Measurements from ENCODE around the gene PRM3.

The PRM3 gene

GRCh38 chr16:11263737-11264136 lies 9.7 kb downstream of the PRM3 start:
- no peak overlapping the region for H3K4me2 ChIP-seq (ENCODE audit: low read length)

GRCh38 chr16:11262915-11263314 lies 10.5 kb downstream of the PRM3 start:
- Histone ChIP-seq H3K36me3 (ENCODE audit: insufficient read depth, low read length) (no peaks in the 10 kb centered on the region), H2AFZ (ENCODE audit: low read length) (no peak overlapping the region), H3K27me3 (ENCODE audit: insufficient read depth, low read length) (no peaks in the 10 kb centered on the region), H3K9me2 (ENCODE audit: low read depth, low read length) (no peaks in the 10 kb centered on the region), H3K79me2 (ENCODE audit: insufficient read depth, low read length) (no peaks in the 10 kb centered on the region), H3K27ac (ENCODE audit: low read depth, low read length, poor library complexity, severe bottlenecking) (no peak overlapping the region), H3K4me2 (ENCODE audit: low read length) (no peak overlapping the region), H3F3A (ENCODE audit: insufficient read depth, low read length) (no peaks in the 10 kb centered on the region), H3K9ac (ENCODE audit: low read length) (no peak overlapping the region), H3K4me3 (ENCODE audit: low read depth, low read length, poor library complexity, severe bottlenecking) (no peak overlapping the region), H3K9me3 (ENCODE audit: low read length) (no peaks in the 10 kb centered on the region), H3K4me1 (ENCODE audit: insufficient read depth, low read length, severe bottlenecking) (peaks cover 18% of the 10 kb centered on the region), H4K20me1 (ENCODE audit: insufficient read depth, low read length) (no peaks in the 10 kb centered on the region)
- TF ChIP-seq EZH2 (IDR thresholded peaks at IDR 0.05; ENCODE audit: borderline replicate concordance, low read length) (no peak), CTCF (IDR thresholded peaks at IDR 0.05; ENCODE audit: low read length) (no peak)

More at GRCh38 chr16:11263737-11264136, 9.7 kb downstream of the PRM3 start:
- H2AFZ ChIP-seq (ENCODE audit: low read length) = no peak overlapping the region
- peaks cover 11% of the 10 kb centered on the region for H3K4me1 ChIP-seq (ENCODE audit: insufficient read depth, low read length, severe bottlenecking)
- H3F3A ChIP-seq (ENCODE audit: insufficient read depth, low read length) = no peaks in the 10 kb centered on the region
- H3K9me2 ChIP-seq (ENCODE audit: low read depth, low read length) = no peaks in the 10 kb centered on the region
- H3K9ac ChIP-seq (ENCODE audit: low read length) = no peak overlapping the region
- TF ChIP-seq EZH2 (IDR thresholded peaks at IDR 0.05; ENCODE audit: borderline replicate concordance, low read length) (no peak), CTCF (IDR thresholded peaks at IDR 0.05; ENCODE audit: low read length) (no peak)
- H4K20me1 ChIP-seq (ENCODE audit: insufficient read depth, low read length) = no peaks in the 10 kb centered on the region
- H3K36me3 ChIP-seq (ENCODE audit: insufficient read depth, low read length) = no peaks in the 10 kb centered on the region
- H3K79me2 ChIP-seq (ENCODE audit: insufficient read depth, low read length) = no peaks in the 10 kb centered on the region
- no peaks in the 10 kb centered on the region for H3K27me3 ChIP-seq (ENCODE audit: insufficient read depth, low read length)
- no peak overlapping the region for H3K4me3 ChIP-seq (ENCODE audit: low read depth, low read length, poor library complexity, severe bottlenecking)
- no peak overlapping the region for H3K27ac ChIP-seq (ENCODE audit: low read depth, low read length, poor library complexity, severe bottlenecking)
- no peaks in the 10 kb centered on the region for H3K9me3 ChIP-seq (ENCODE audit: low read length)

GRCh38 chr16:11260596-11260966 lies 12.8 kb downstream of the PRM3 start:
- Histone ChIP-seq H3K4me3 (ENCODE audit: low read depth, low read length, poor library complexity, severe bottlenecking) (no peak overlapping the region), H3K4me2 (ENCODE audit: low read length) (no peak overlapping the region), H4K20me1 (ENCODE audit: insufficient read depth, low read length) (no peaks in the 10 kb centered on the region), H3K9me3 (ENCODE audit: low read length) (no peaks in the 10 kb centered on the region), H3K36me3 (ENCODE audit: insufficient read depth, low read length) (no peaks in the 10 kb centered on the region), H3F3A (ENCODE audit: insufficient read depth, low read length) (no peaks in the 10 kb centered on the region), H3K9me2 (ENCODE audit: low read depth, low read length) (no peaks in the 10 kb centered on the region), H3K79me2 (ENCODE audit: insufficient read depth, low read length) (no peaks in the 10 kb centered on the region), H3K9ac (ENCODE audit: low read length) (no peak overlapping the region), H3K4me1 (ENCODE audit: insufficient read depth, low read length, severe bottlenecking) (peaks cover 31% of the 10 kb centered on the region), H3K27me3 (ENCODE audit: insufficient read depth, low read length) (no peaks in the 10 kb centered on the region), H2AFZ (ENCODE audit: low read length) (no peak overlapping the region), H3K27ac (ENCODE audit: low read depth, low read length, poor library complexity, severe bottlenecking) (no peak overlapping the region)
- TF ChIP-seq EZH2 (IDR thresholded peaks at IDR 0.05; ENCODE audit: borderline replicate concordance, low read length) (no peak), CTCF (IDR thresholded peaks at IDR 0.05; ENCODE audit: low read length) (no peak)
